Spleen (tissue), 7 donors: ENCODE measurements around the gene SNX4.

Experiments
- POLR2A ChIP-seq, 3 donors: fragments of 450-650 bp; IDR thresholded peaks; one replicate each; pipeline ENCODE4 v1.5.1; 2017; ENCODE audit warnings: antibody characterized with exemption in 3 of 3, mild to moderate bottlenecking in 1 of 3
- TF ChIP-seq, protein P1 (sequence below), 11 experiments: fragments of 200-600 bp in 7 of 11; fragments of 450-650 bp in 4 of 11; sonication (generic) in 4 of 11; IDR thresholded peaks in 8 of 11; conservative IDR thresholded peaks in 3 of 11; 1 replicate in 7 of 11; 2 replicates in 4 of 11; pipeline versions ENCODE4 v1.4.0 to v1.8.0; 2016 to 2021; ENCODE audit warnings: antibody characterized with exemption in 11 of 11, inconsistent platforms in 4 of 11, mild to moderate bottlenecking in 1 of 11
- donor health status: DM: no; HTN: no; CAD: no; lungs with moderate emphysema.
- donor health status: DM: no; HTN: no; CAD: no.
- donor health status: DM: no; HTN: no; CAD: no.

DNA sequence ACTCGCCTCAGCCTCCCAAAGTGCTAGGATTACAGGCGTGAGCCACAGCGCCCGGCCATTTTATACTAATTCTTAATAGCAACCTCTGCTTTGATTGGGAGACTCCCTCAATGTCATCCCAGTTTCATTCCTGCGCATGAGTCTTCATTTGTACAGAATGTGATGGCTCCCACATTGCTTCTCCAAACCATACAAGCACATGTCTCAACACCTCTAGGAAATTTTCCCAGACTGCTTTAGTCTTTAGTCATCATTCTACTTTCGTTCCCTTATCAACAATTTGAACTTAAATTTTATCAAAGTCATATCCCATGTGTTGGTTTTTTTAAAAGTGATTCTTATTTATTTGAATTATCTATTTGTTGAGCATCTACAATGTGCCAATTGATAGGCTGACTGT, 58.1 kb downstream of the SNX4 start:
- TF ChIP-seq, protein P1, sequence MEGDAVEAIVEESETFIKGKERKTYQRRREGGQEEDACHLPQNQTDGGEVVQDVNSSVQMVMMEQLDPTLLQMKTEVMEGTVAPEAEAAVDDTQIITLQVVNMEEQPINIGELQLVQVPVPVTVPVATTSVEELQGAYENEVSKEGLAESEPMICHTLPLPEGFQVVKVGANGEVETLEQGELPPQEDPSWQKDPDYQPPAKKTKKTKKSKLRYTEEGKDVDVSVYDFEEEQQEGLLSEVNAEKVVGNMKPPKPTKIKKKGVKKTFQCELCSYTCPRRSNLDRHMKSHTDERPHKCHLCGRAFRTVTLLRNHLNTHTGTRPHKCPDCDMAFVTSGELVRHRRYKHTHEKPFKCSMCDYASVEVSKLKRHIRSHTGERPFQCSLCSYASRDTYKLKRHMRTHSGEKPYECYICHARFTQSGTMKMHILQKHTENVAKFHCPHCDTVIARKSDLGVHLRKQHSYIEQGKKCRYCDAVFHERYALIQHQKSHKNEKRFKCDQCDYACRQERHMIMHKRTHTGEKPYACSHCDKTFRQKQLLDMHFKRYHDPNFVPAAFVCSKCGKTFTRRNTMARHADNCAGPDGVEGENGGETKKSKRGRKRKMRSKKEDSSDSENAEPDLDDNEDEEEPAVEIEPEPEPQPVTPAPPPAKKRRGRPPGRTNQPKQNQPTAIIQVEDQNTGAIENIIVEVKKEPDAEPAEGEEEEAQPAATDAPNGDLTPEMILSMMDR (IDR thresholded peaks at IDR 0.05 in 8 of 11, conservative IDR thresholded peaks at IDR 0.05 in 3 of 11), result no peak
- no peak for TF ChIP-seq POLR2A (IDR thresholded peaks at IDR 0.05)
